K562 (cell line): ENCODE measurements around the gene RTL10. TPM values are rescaled to one million over a fixed set of nuclear protein-coding genes. Genes with fewer than 3 reads are reported as not detected.

Source experiments
- CAMTA2 ChIP-seq: fragments of 250-450 bp; sonication (Bioruptor Pico); conservative IDR thresholded peaks from 2 replicates; pipeline ENCODE4 v1.5.1; 2022
- CBFA2T2 ChIP-seq: fragments of 450-650 bp; conservative IDR thresholded peaks from 2 replicates; pipeline ENCODE4 v1.6.1; 2017; ENCODE audit warnings: mild to moderate bottlenecking
- CCNT2 ChIP-seq: IDR thresholded peaks from 2 replicates; pipeline ENCODE4 v1.6.1; 2011; ENCODE audit warnings: borderline replicate concordance, low read depth, mild to moderate bottlenecking, moderate library complexity, mixed read lengths, low read length; ENCODE audit not compliant: insufficient read length; ENCODE audit errors: extremely low read depth
- CLOCK ChIP-seq: fragments of 250-450 bp; sonication (Bioruptor Pico); IDR thresholded peaks from 2 replicates; pipeline ENCODE4 v1.4.0; 2020; ENCODE audit warnings: mild to moderate bottlenecking, moderate library complexity, borderline replicate concordance
- CTCFL ChIP-seq: IDR thresholded peaks from 2 replicates; pipeline ENCODE4 v1.6.1; 2011; ENCODE audit warnings: borderline replicate concordance, low read depth, mild to moderate bottlenecking, moderate library complexity, low read length; ENCODE audit not compliant: insufficient read depth, poor library complexity, severe bottlenecking
- E2F8 ChIP-seq: fragments of 450-650 bp; IDR thresholded peaks from 2 replicates; pipeline ENCODE4 v1.7.1; 2018; ENCODE audit warnings: mild to moderate bottlenecking, low read depth; ENCODE audit not compliant: partially characterized antibody
- ETV6 ChIP-seq, 3 experiments: fragments of 150-350 bp in 1 of 3; sonication (generic) in 1 of 3; formaldehyde crosslinking in 1 of 3; IDR thresholded peaks; 2 replicates each; pipeline versions ENCODE4 v1.6.1 to v1.8.0; 2014 to 2022; ENCODE audit warnings: borderline replicate concordance in 2 of 3, low read depth in 2 of 3, antibody characterized with exemption in 1 of 3, low read length in 1 of 3, mild to moderate bottlenecking in 1 of 3, missing genetic modification reagents in 1 of 3
- FOXK2 ChIP-seq, 2 experiments: fragments of 450-650 bp; IDR thresholded peaks in 1 of 2; conservative IDR thresholded peaks in 1 of 2; 2 replicates each; pipeline ENCODE4 v1.6.1; 2016; ENCODE audit warnings: low read depth in 2 of 2, mild to moderate bottlenecking in 1 of 2
- JUN ChIP-seq, 2 experiments: sonication (generic) in 1 of 2; formaldehyde crosslinking in 1 of 2; IDR thresholded peaks; 2 replicates each; pipeline versions ENCODE4 v1.6.1 to v1.8.0; 2012 to 2022; ENCODE audit warnings: borderline replicate concordance in 2 of 2, mild to moderate bottlenecking in 2 of 2, improper control_type of control experiment in 1 of 2, low read depth in 1 of 2, low read length in 1 of 2, missing genetic modification reagents in 1 of 2
- LCOR ChIP-seq: sonication (generic); formaldehyde crosslinking; IDR thresholded peaks from 2 replicates; pipeline ENCODE4 v1.8.0; 2022; ENCODE audit warnings: mild to moderate bottlenecking, missing genetic modification reagents
- MEIS2 ChIP-seq: fragments of 450-650 bp; IDR thresholded peaks from 2 replicates; pipeline ENCODE4 v1.6.1; 2014; ENCODE audit warnings: mild to moderate bottlenecking; ENCODE audit not compliant: partially characterized antibody
- NR2C1 ChIP-seq, 2 experiments: fragments of 450-650 bp; IDR thresholded peaks; 2 replicates each; pipeline ENCODE4 v1.6.1; 2017; ENCODE audit warnings: mild to moderate bottlenecking in 2 of 2, antibody characterized with exemption in 1 of 2, inconsistent platforms in 1 of 2, missing compliant biosample characterization in 1 of 2, missing genetic modification characterization in 1 of 2
- RNF219 ChIP-seq: fragments of 250-450 bp; sonication (Bioruptor Pico); IDR thresholded peaks from 2 replicates; pipeline ENCODE4 v1.5.0; 2022; ENCODE audit warnings: mild to moderate bottlenecking
- SAP30 ChIP-seq: fragments of 200-600 bp; sonication (generic); IDR thresholded peaks from 2 replicates; pipeline ENCODE4 v1.6.1; 2012; ENCODE audit warnings: borderline replicate concordance, low read depth, mild to moderate bottlenecking, moderate library complexity, low read length, control low read depth, inconsistent platforms; ENCODE audit not compliant: insufficient read depth, poor library complexity, severe bottlenecking
- polyA plus RNA-seq, 8 experiments: library from polyadenylated mRNA; depleted of rRNA in 4 of 8; stranded (reverse) in 5 of 8; unstranded in 3 of 8; fragments of >200 nt; fragmentation: Nextera tagmentation in 2 of 8; fragmentation: Illumina TruSeq in 1 of 8; extraction: Ambion mirVana in 2 of 8; extraction: Trizol in 1 of 8; gene quantifications; 2 replicates each; pipeline versions ENCODE4 v1.2.1 to v1.2.3, GENCODE V29; 2011 to 2014; ENCODE audit warnings: inconsistent platforms in 1 of 8, missing spikeins in 1 of 8
- total RNA-seq, 7 experiments: library from RNA; depleted of rRNA in 6 of 7; stranded (reverse); fragments of >200 nt in 6 of 7; fragmentation: Illumina TruSeq in 2 of 7; extraction: Trizol in 2 of 7; gene quantifications; 2 replicates each; pipeline versions ENCODE4 v1.2.1 to v1.2.3, GENCODE V29; 2011 to 2021; ENCODE audit warnings: low replicate concordance in 1 of 7

Gene RTL10
- total and polyA plus RNA-seq, 9 of the 15 experiments (the other 6 are each of a cell fraction or from before 2014, with no cell fraction given), result 19.8 to 75.5 (median 32.5) TPM

- TF ChIP-seq JUN (IDR thresholded peaks at IDR 0.05; ENCODE audit: borderline replicate concordance, low read depth, low read length), result peak; percentile 44; the same call in 1 of the 2 replicates
- TF ChIP-seq JUN (CRISPR knock-in tag; IDR thresholded peaks at IDR 0.05; ENCODE audit: borderline replicate concordance), result no peak
- peak; percentile 96 for TF ChIP-seq MEIS2
- no peak for TF ChIP-seq E2F8
- no peak for TF ChIP-seq CTCFL
- no peak for TF ChIP-seq CAMTA2 (CRISPR knock-in tag)
- TF ChIP-seq SAP30, result no peak
- TF ChIP-seq FOXK2 (conservative IDR thresholded peaks at IDR 0.05 in 1 of 2, IDR thresholded peaks at IDR 0.05 in 1 of 2; ENCODE audit: low read depth in 2 of 2), result peak; percentile 37 to 39; a peak in 1 of 4 replicates
- no peak for TF ChIP-seq RNF219 (CRISPR knock-in tag)
- TF ChIP-seq ETV6 (IDR thresholded peaks at IDR 0.05; ENCODE audit: borderline replicate concordance in 1 of 2, low read depth in 2 of 2, low read length in 1 of 2), result peak in 1 of 2 experiments; percentile 36; a peak in 1 of 4 replicates
- TF ChIP-seq ETV6 (CRISPR knock-in tag; IDR thresholded peaks at IDR 0.05; ENCODE audit: borderline replicate concordance), result no peak
- TF ChIP-seq NR2C1 (IDR thresholded peaks at IDR 0.05), result no peak; the same call in 1 of the 2 replicates
- peak; percentile 90 for TF ChIP-seq NR2C1 (tag; IDR thresholded peaks at IDR 0.05)
- TF ChIP-seq CLOCK (CRISPR knock-in tag), result no peak
- TF ChIP-seq CBFA2T2, result no peak; the same call in 1 of the 2 replicates
- TF ChIP-seq CCNT2, result peak; percentile 10
- TF ChIP-seq LCOR (CRISPR knock-in tag), result no peak
These were observed 37.7 kb upstream of the RTL10 start (continued) for GRCh38 chr22:19892257-19892879.
